Peyer's patch (tissue), 4 donors: ENCODE results near the gene USB1. TPM values are rescaled to one million over a fixed set of nuclear protein-coding genes. Genes with fewer than 3 reads are reported as not detected.

Experiments used
- DNase-seq, 3 donors: peaks; one replicate each; pipeline ENCODE4 v3.0.0-alpha.2; 2017 to 2019
- H3K27ac ChIP-seq, 4 donors: fragments of 200-600 bp; sonication (generic); one replicate each; pipeline ENCODE4 v1.5.1; 2016 to 2019
- H3K27me3 ChIP-seq, 2 donors: fragments of 200-600 bp; sonication (generic); one replicate each; pipeline ENCODE4 v1.5.1; 2019
- H3K36me3 ChIP-seq, 3 donors: fragments of 200-600 bp; sonication (generic); one replicate each; pipeline ENCODE4 v1.5.1; 2016 to 2019
- H3K4me1 ChIP-seq, 4 donors: fragments of 200-600 bp; sonication (generic); one replicate each; pipeline ENCODE4 v1.5.1; 2016 to 2019
- H3K4me3 ChIP-seq, 4 donors: fragments of 200-600 bp; sonication (generic); 1 replicate in 3 of 4; 2 replicates in 1 of 4; pipeline ENCODE4 v1.5.1; 2016 to 2019; ENCODE audit warnings: mild to moderate bottlenecking in 1 of 4
- H3K9me3 ChIP-seq, 4 donors: fragments of 200-600 bp; sonication (generic); one replicate each; pipeline ENCODE4 v1.5.1; 2016 to 2019; ENCODE audit warnings: mild to moderate bottlenecking in 1 of 4
- CTCF ChIP-seq, 6 experiments: fragments of 450-650 bp in 4 of 6; fragments of 200-600 bp in 2 of 6; sonication (generic) in 1 of 6; IDR thresholded peaks; one replicate each; pipeline ENCODE4 v1.5.1; 2017 to 2019; ENCODE audit warnings: antibody characterized with exemption in 6 of 6, mild to moderate bottlenecking in 3 of 6, moderate library complexity in 1 of 6
- POLR2A ChIP-seq, 2 donors: fragments of 450-650 bp; IDR thresholded peaks; one replicate each; pipeline ENCODE4 v1.5.1; 2017; ENCODE audit warnings: antibody characterized with exemption in 2 of 2, mild to moderate bottlenecking in 2 of 2, moderate library complexity in 2 of 2
- total RNA-seq, 4 donors: library from RNA; depleted of rRNA; stranded (reverse); fragments of >200 nt; gene quantifications; one replicate each; pipeline ENCODE4 v1.1.0, GENCODE V29; 2016

The USB1 gene
- total RNA-seq, 4 donors from 2014 or later: 25.6 to 80.0 (median 42.7) TPM

DNA sequence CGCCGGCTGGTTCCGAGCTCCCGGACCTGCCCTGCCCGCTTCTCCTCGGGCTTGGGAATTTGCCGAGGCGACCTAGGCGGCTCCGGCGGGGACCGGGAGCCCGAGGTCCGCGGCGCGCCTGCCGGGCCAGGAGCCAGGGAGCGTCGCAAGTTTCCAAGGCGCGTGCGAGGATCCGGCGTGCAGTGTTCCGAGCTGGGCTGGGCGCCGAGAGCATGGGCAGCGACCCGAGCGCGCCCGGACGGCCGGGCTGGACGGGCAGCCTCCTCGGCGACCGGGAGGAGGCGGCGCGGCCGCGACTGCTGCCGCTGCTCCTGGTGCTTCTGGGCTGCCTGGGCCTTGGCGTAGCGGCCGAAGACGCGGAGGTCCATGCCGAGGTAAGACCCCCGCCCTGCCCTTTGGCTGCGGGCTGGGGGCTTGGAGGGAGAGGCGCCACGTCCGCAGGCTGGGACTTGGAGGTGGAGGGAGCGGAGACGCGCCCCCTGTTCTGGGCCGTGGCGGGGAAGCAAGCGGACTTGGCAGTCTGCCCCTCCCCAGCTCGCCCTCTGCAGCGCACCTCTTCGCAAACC lies 25.0 kb downstream of the USB1 start:
- Histone ChIP-seq H3K4me1 (peaks cover 0 to 78% (median 11%) of the 10 kb centered on the region in 4 donors), H3K27me3 (no peaks in the 10 kb centered on the region), H3K36me3 (no peaks in the 10 kb centered on the region), H3K9me3 (no peaks in the 10 kb centered on the region), H3K4me3 (peak overlapping the region; percentile 65 to 92 (median 76)), H3K27ac (peak overlapping the region; percentile 64 to 94 (median 90))
- DNase-seq: peak in 1 of 3 donors; percentile 72
- TF ChIP-seq POLR2A (IDR thresholded peaks at IDR 0.05): no peak
- TF ChIP-seq CTCF (IDR thresholded peaks at IDR 0.05): no peak

DNA sequence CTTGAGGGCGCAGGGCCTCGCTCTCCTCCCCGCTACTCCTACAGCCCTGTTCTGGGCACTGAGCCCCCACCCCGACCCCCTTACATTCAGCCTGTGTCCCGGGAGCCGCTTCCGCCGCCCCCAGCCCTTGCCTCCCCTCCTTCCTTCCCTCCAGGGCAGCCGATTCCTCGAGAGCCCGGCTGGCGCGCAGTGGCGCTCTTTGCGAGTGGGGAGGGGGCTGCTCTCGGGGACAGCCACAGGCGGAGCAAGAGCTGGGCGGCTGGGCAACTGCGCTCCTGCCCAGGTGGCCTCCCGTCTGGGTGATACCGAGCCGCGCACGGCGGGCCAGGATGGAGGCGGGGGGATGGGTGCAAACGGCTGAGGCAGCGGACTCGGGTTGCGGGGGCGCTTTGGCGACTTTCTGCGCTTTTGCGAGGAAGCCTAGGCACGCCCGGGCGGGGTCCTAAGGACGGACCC lies 25.5 kb downstream of the USB1 start:
- no peaks in the 10 kb centered on the region for H3K27me3 ChIP-seq
- H3K9me3 ChIP-seq: no peaks in the 10 kb centered on the region
- peaks cover 0 to 82% (median 11%) of the 10 kb centered on the region in 4 donors for H3K4me1 ChIP-seq
- peak overlapping the region in 3 of 4 donors; percentile 88 to 94 (median 91) for H3K27ac ChIP-seq
- TF ChIP-seq CTCF (IDR thresholded peaks at IDR 0.05) (no peak), POLR2A (IDR thresholded peaks at IDR 0.05) (no peak)
- peak in 1 of 3 donors; percentile 73 for DNase-seq
- no peaks in the 10 kb centered on the region for H3K36me3 ChIP-seq
- H3K4me3 ChIP-seq: peak overlapping the region; percentile 65 to 92 (median 76)

- TF ChIP-seq CTCF (IDR thresholded peaks at IDR 0.05) (no peak), POLR2A (IDR thresholded peaks at IDR 0.05) (peak; percentile 83 to 88)
- no peaks in the 10 kb centered on the region for H3K27me3 ChIP-seq
- H3K4me3 ChIP-seq: peak overlapping the region; percentile 65 to 92 (median 76)
- no peaks in the 10 kb centered on the region for H3K36me3 ChIP-seq
- H3K27ac ChIP-seq: peak overlapping the region in 3 of 4 donors; percentile 88 to 94 (median 91)
- peaks cover 0 to 77% (median 11%) of the 10 kb centered on the region in 4 donors for H3K4me1 ChIP-seq
- peak in 2 of 3 donors; percentile 82 to 86 for DNase-seq
- no peaks in the 10 kb centered on the region for H3K9me3 ChIP-seq
Observed at GRCh38 chr16:58027161-58027915, 26.1 kb downstream of the USB1 start.

GRCh38 chr16:58027916-58028455 lies 26.8 kb downstream of the USB1 start:
- Histone ChIP-seq H3K27me3 (no peaks in the 10 kb centered on the region), H3K4me3 (peak overlapping the region in 2 of 4 donors; percentile 77 to 92), H3K27ac (peak overlapping the region in 3 of 4 donors; percentile 88 to 94 (median 91)), H3K36me3 (no peaks in the 10 kb centered on the region), H3K4me1 (peaks cover 0 to 70% (median 11%) of the 10 kb centered on the region in 4 donors), H3K9me3 (no peaks in the 10 kb centered on the region)
- no peak for TF ChIP-seq POLR2A (IDR thresholded peaks at IDR 0.05)
- no peak for TF ChIP-seq CTCF (IDR thresholded peaks at IDR 0.05)
- no peak for DNase-seq

DNA sequence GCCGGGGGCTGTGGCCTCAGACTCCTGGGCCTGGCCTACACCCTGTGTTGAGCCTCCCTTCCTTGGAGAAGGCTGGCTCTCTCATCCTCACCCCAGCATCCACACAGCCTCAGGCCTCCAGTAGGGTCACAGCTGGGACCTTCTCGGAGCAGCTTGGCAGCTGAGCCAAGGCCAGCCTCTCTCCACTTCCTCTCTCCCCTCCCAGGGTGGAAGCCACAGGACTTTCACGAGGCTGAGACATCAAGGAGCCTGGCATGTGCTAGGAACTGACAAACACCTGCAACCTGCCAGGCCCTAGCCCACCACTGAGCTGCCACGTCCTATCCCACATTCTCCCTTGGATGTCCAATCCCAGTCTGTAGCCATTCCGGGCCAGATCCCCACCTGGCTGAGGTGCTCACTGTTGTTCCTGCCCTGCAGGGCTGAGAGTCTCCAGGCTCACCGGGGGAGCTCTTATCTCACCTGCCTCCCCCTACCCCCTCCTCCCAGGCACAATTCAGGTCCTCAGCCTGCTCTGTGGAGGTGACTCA lies 27.4 kb downstream of the USB1 start:
- Histone ChIP-seq H3K4me1 (peaks cover 0 to 64% (median 11%) of the 10 kb centered on the region in 4 donors), H3K36me3 (no peaks in the 10 kb centered on the region), H3K27ac (peak overlapping the region in 3 of 4 donors; percentile 40 to 94 (median 91)), H3K4me3 (peak overlapping the region in 2 of 4 donors; percentile 1 to 77), H3K9me3 (no peaks in the 10 kb centered on the region), H3K27me3 (no peaks in the 10 kb centered on the region)
- no peak for TF ChIP-seq CTCF (IDR thresholded peaks at IDR 0.05)
- TF ChIP-seq POLR2A (IDR thresholded peaks at IDR 0.05): peak in 1 of 2 donors; percentile 15
- DNase-seq: peak in 1 of 3 donors; percentile 62
